ENCODE results near the gene TMEM91.
A peak's percentile ranks its signal among the peaks of the same experiment; 100 is the strongest.

TMEM91 gene

DNA sequence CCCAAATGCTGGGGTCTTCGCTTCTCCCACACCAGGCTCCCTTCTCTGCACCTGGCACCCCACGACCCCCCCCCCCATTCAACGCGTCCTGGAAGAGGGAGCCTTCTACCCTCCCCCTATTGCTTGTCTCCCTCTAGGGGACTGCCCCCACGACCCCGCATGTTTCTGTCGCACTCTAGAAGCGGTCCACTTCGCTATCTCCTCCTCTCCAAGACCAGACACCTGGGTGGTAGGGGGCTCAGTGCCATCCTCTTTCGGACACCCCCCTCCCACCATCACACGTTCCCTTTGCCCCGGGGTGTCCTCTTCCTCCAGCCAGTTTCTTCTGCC is 24.1 kb upstream of the TMEM91 start:
- no peak for DNase-seq
- in situ Hi-C loops (cut with HindIII; ENCODE audit: low pct_ligation_motif_present, low pct_unique_long_range_greater_than_20kb, low sequenced_read_pairs), result no loop called here

DNA sequence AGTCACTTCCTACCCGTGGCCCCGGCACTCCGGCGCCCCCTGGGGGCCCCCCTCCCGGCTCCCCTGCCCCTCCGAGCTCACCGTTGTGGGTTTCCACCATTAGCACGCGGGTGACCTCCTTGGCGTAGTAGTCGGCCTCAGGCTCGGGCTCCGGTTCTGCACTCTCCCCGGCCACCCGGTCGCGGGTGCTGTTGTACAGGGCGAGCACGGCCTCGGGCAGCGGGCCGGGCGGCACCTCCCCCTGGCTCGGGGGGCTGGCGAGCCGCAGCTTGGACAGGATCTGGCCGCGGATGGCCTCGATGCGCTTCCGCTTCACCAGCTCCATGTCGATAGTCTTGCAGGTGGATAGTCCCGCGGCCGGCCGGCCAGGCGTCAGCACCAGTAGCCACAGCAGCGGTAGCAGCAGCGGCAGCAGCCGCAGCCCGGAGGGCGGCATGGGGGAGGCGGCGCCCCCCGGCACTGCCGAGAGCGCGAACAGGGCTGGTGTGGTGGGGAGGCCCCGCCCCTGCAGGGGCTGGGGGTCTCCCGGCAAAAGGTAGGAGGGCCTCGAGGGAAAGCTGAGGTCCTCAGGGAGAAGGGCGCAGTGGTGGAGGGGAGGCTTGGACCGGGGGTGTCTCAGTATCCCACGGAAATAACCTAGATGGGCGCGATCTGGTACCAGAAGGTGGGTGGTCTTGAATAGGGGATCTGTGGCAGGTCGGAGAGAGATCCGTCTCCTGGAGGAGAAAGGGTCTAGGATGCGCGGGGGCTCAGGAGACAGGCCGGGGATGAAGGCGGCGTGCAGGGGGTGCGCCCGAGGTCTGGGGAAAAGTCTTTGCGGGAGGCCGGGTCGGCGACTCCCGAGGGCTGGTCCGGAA is 23.5 kb upstream of the TMEM91 start:
- in situ Hi-C loops (cut with HindIII; ENCODE audit: low pct_ligation_motif_present, low pct_unique_long_range_greater_than_20kb, low sequenced_read_pairs), result no loop called here
- peak; percentile 71 for DNase-seq

DNA sequence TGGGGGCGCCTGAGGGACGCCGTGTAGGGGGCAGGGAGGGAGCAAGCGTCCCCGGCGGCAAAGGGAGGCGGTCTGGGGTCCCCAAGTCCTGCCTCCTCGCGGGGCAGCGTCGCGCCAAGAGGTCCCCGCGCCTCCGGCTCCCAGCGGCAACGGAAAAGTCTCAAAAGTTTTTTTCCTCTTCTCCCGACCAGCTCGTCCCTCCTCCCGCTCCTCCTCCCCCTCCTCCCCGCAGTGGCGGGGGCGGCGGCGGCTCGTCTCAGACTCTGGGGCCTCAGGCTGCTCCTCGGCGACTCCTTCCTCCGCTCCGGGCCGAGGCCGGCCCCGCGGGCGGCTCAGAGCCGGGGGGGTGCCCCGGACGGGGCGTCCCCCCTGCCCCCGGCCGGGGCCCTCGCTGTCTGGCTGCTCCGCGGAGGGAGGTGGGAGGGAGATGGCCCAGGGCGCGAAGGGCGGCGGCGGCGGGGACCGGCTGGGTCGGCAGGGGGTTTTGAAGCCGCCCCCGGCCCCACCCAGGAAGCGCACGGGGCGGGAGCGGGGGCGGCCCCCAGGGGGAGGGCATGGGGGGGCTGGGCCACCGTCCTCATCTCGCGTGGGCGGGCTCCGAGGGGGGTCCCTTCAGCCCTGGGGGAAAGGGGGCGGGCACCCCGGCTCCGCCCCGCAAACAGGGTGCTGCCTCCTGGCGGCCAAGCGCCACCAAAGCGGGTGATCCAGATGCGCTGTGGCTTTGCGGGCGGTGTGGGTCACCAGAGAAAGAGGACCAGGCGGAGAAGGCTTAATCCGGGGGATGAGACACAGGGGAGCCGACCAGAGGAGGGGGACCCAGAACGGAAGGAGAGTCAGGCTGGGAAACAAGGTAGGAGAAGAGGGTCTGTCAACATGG is 22.6 kb upstream of the TMEM91 start, which contains the start of gene TGFB1:
Gene TGFB1, minus strand, starts transcription at position 457 of the 877 bp plus-strand sequence. CDS start 878 bp downstream, outside the sequence.
- in situ Hi-C loops (cut with HindIII; ENCODE audit: low pct_ligation_motif_present, low pct_unique_long_range_greater_than_20kb, low sequenced_read_pairs), result no loop called here

GRCh38 chr19:41354343-41354953 is 21.9 kb upstream of the TMEM91 start:
- in situ Hi-C loops (cut with HindIII; ENCODE audit: low pct_ligation_motif_present, low pct_unique_long_range_greater_than_20kb, low sequenced_read_pairs), result no loop called here
- no peak for DNase-seq

More for the DNA sequence above, 22.6 kb upstream of the TMEM91 start, which contains the start of gene TGFB1:
- peak; percentile 85 for DNase-seq

DNA sequence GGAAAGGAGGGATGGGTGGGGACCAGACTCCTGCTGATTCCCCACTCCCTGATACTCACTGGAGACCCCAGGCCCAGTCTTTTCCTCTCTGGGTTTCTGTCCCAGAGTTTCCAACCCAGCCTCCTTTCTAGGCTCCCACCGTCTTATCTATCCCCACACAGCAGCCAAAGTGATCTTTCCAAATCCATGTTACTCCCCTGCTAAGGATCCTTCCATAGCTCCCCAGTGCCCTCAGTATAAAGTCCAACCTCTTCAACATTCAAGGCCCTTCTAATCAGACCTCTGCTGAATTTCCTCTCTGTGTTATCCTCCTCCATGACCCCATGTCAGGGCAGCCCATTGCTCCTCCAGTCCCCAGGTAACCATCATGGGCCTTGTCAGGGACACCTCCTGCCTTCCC is 21.3 kb upstream of the TMEM91 start:
- no peak for DNase-seq
- in situ Hi-C loops (cut with HindIII; ENCODE audit: low pct_ligation_motif_present, low pct_unique_long_range_greater_than_20kb, low sequenced_read_pairs), result no loop called here

DNA sequence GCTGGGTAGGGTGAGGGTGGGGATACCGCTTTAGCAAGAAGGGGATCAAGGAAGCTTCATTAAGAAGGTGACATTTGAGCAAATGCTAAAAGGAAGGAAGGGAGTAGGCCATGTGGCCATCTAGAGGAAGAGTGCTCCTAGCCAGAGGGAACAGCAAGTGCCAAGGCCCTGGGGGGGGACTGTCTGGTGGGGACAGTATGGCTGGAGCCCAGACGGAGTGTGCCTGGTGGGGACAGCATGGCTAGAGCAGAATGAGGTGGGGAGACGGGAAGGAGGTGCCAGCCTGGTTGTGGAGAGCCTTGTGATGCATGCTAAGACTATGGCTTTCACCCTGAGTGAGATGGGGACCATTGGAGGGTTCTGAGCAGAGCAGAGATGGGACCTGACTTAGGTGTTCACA is 20.5 kb upstream of the TMEM91 start:
- DNase-seq, result no peak
- in situ Hi-C loops (cut with HindIII; ENCODE audit: low pct_ligation_motif_present, low pct_unique_long_range_greater_than_20kb, low sequenced_read_pairs), result no loop called here

DNA sequence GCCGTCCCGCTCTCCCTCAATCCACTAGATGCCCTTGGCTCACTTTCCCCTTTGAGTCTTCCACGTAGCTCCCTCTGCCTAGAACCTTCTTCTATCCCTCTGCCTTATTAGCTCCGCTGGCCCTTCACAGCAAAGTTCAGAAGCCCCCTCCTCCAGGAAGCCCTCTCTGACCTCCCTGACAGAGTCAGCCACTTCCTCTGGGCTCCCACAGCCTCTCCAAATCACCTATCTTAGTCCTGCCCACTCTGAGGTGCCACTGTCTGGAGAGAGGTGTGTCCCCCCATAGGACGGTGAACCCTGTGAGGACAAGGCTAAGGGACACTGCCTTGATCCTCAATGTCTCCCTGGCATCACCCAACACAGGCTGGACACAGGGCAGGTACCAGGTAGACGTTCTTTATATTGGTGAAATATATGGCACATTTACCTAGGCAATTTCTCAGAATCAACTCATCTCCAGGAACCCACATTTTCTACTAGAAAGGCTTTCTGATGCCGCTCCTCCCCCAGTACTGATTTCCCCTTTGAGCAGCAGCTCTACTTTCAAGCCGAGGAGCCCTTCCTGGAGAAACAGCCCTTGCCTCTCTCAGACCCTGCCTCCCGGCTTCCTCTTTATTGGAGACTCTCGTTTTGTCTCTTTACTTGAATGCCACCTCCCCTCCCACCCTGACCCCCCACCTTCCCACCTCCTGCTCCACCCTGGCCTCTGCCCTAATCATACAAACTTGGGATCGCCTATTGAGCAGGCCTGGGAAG is 19.2 kb upstream of the TMEM91 start:
- DNase-seq, result no peak

GRCh38 chr19:41357746-41358145 is 18.6 kb upstream of the TMEM91 start:
- in situ Hi-C loops (cut with HindIII; ENCODE audit: low pct_ligation_motif_present, low pct_unique_long_range_greater_than_20kb, low sequenced_read_pairs), result no loop called here

More for the DNA sequence above, 19.2 kb upstream of the TMEM91 start:
- in situ Hi-C loops (cut with HindIII; ENCODE audit: low pct_ligation_motif_present, low pct_unique_long_range_greater_than_20kb, low sequenced_read_pairs), result no loop called here

DNA sequence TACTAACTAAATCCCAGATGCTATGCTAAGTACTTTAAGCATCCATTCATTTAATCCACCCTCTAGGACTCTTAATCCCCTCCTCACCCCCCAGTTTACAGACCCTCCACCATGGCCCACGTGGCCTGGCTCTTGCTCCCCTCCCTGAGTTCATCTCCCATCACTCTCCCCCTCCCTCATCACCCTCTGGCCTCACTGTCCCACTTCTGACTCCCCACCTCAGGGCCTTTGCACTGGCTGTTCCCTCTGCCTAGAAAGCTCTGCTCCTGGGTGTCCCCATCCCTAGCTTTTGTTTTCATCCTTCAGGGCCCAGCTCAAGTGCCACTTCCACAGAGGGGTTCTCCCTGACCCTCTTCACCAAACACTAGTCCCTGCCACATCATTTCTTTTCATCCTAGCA is 16.6 kb upstream of the TMEM91 start:
- DNase-seq, result no peak
- in situ Hi-C loops (cut with HindIII; ENCODE audit: low pct_ligation_motif_present, low pct_unique_long_range_greater_than_20kb, low sequenced_read_pairs), result no loop called here

More at GRCh38 chr19:41357746-41358145, 18.6 kb upstream of the TMEM91 start:
- DNase-seq, result no peak

GRCh38 chr19:41362143-41362847 is 14.0 kb upstream of the TMEM91 start:
- no peak for DNase-seq
- in situ Hi-C loops (cut with HindIII; ENCODE audit: low pct_ligation_motif_present, low pct_unique_long_range_greater_than_20kb, low sequenced_read_pairs), result no loop called here

DNA sequence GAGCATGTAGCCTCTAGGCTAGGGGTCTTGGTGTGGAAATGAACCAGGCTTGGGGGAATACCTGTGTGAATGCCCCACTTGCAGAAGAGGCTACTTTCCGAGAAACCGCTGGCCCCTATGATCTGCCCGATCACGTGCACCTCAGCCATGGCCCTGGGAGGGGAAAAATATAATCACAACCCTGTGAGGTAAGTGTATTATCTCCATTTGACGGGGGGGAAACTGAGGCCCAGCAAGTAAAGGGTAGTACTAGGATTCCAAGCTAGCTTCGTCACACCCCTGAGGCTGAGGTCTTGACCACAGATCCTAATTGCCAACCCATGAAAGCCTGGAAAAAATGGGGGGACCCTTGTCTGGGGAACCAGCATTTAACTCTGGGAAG is 13.0 kb upstream of the TMEM91 start:
- in situ Hi-C loops (cut with HindIII; ENCODE audit: low pct_ligation_motif_present, low pct_unique_long_range_greater_than_20kb, low sequenced_read_pairs), result no loop called here
- no peak for DNase-seq

DNA sequence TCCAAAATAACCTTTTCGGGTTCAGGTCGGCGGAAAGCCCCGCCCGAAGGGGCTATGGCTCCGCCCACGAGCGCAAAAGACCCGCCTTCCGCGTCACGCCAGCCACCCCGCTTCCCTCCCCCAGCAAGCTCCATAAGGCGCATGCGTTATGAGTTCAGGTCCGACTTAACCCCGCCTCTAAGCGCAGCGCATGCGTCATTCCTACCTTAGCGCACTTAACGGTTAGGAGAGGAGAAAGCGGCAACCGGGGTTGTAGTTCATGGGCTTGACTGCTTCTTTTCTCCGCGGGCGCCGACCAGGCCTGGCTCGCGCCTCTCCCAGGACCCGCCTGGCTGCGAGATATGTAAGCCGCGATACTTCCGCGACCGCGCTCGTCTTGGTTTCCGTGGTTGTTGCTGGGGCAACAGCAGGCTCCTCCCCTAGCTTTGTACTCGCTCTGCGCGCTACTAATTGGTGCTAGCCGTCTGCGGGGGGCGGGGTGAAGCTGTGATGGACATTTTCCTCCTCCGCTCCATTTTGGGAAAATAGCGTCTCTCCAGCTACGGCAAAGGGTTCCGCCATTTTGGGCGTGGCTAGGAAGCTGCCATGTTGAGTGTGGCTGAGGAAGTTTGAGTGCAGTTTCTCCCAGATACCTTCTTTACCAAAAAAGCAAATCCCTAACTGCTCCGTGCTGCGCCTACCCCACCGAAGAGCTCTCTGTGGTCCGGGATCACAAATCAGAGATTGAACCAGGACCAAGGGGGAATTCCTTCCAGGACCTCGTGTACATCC is 12.4 kb upstream of the TMEM91 start, which contains the start of gene B9D2:
Gene B9D2, minus strand, starts transcription at position 397 of the 771 bp plus-strand sequence. CDS start 630 bp downstream, outside the sequence.
- in situ Hi-C loops (cut with HindIII; ENCODE audit: low pct_ligation_motif_present, low pct_unique_long_range_greater_than_20kb, low sequenced_read_pairs), result no loop called here
- DNase-seq, result peak; percentile 96

- no peak for DNase-seq
- in situ Hi-C loops (cut with HindIII; ENCODE audit: low pct_ligation_motif_present, low pct_unique_long_range_greater_than_20kb, low sequenced_read_pairs), result no loop called here
These were observed 11.6 kb upstream of the TMEM91 start for GRCh38 chr19:41364524-41365391.

GRCh38 chr19:41366089-41366488 is 10.2 kb upstream of the TMEM91 start:
- in situ Hi-C loops (cut with HindIII; ENCODE audit: low pct_ligation_motif_present, low pct_unique_long_range_greater_than_20kb, low sequenced_read_pairs), result no loop called here
- peak; percentile 38 for DNase-seq

DNA sequence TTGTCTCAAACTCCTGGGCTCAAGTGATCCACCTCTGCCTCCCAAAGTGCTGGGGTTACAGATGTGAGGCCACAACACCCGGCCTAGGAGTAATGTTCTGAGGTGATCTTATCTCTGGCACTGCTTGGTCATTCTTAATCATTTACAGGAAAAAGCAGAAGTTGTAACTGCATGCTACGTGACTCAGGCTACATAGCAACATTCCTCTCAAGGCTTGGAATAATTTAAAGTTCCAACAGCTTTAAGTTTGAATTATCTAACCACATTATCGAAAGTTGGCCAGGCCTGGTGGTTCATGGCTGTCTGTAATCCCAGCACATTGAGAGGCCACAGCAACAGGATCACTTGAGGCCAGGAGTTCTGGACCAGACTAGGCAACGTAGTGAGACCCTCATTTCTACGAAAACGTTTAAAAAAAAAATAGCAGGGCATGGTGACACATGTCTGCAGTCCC is 8.5 kb upstream of the TMEM91 start:
- in situ Hi-C loops (cut with HindIII; ENCODE audit: low pct_ligation_motif_present, low pct_unique_long_range_greater_than_20kb, low sequenced_read_pairs), result no loop called here

DNA sequence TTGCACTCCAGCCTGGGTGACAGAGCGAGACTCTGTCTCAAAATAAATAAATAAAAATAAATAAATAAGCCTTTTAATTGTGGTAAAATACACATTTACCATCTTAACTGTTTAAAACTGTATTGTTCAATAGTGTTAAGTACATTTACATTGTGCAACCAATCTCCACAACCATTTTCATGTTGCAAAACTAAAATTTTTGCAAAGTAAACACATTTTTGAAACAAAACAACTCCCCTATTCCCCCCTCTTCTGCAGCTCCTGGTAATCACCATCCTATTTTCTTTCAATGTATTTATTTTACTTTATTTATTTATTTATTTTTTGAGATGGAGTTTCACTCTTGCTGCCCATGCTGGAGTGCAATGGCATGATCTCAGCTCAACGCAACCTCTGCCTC is 6.6 kb upstream of the TMEM91 start:
- in situ Hi-C loops (cut with HindIII; ENCODE audit: low pct_ligation_motif_present, low pct_unique_long_range_greater_than_20kb, low sequenced_read_pairs), result no loop called here
- DNase-seq, result no peak

More for the DNA sequence above, 8.5 kb upstream of the TMEM91 start:
- peak; percentile 88 for DNase-seq

Measured in ACHN (cell line).